AG04450 (cell line): ENCODE results near the gene TMEFF1. TPM values are rescaled to one million over a fixed set of nuclear protein-coding genes. Genes with fewer than 3 reads are reported as not detected.

Experiments
- CTCF ChIA-PET: fragments of 300-600, 350-600 bp; formaldehyde crosslinking; extraction: SDS; loops from one replicate; lab custom pipeline; 2022; ENCODE audit warnings: antibody characterized with exemption, inconsistent platforms; lab: Charles Lee
- POLR2A ChIA-PET: fragments of 350-600 bp; formaldehyde crosslinking; extraction: SDS; loops from one replicate; lab custom pipeline; 2021; ENCODE audit warnings: antibody characterized with exemption, inconsistent platforms; lab: Yijun Ruan, JAX
- DNase-seq: peaks from one replicate; pipeline ENCODE4 v3.0.0-alpha.2; 2011; ENCODE audit warnings: low read depth, low spot score
- H3K27ac ChIP-seq: one replicate; pipeline ENCODE4 v1.5.1; 2012; ENCODE audit warnings: low read depth, low read length, control low read depth
- H3K27me3 ChIP-seq: one replicate; pipeline ENCODE4 v1.6.0; 2012; ENCODE audit warnings: low read length; ENCODE audit not compliant: control insufficient read depth, insufficient read depth
- H3K4me3 ChIP-seq: 2 replicates; pipeline ENCODE4 v1.5.1; 2011; ENCODE audit warnings: mild to moderate bottlenecking, low read depth, low read length, control low read depth
- H3K9me3 ChIP-seq: 2 replicates; pipeline ENCODE4 v1.5.1; 2012; ENCODE audit warnings: low read length; ENCODE audit not compliant: control insufficient read depth, insufficient read depth
- CTCF ChIP-seq: IDR thresholded peaks from 2 replicates; pipeline ENCODE4 v1.5.1; 2011; ENCODE audit warnings: low read depth, low read length, control low read depth, inconsistent platforms
- polyA plus RNA-seq: library from polyadenylated mRNA; depleted of rRNA; stranded (reverse); fragments of >200 nt; gene quantifications from 2 replicates; pipeline ENCODE4 v1.2.3, GENCODE V29; 2011

The TMEFF1 gene
- polyA plus RNA-seq, 1 experiment: 0.45 TPM

- CTCF ChIA-PET: interaction anchor here (2.7 kb wide), 1 partner anchor 117 kb away, joined by 14 read pairs; no protein-coding TSS in a partner anchor
- H3K27ac ChIP-seq: no peak overlapping the region
- TF ChIP-seq CTCF: no peak
- H3K9me3 ChIP-seq: no peaks in the 10 kb centered on the region
- no peak overlapping the region for H3K4me3 ChIP-seq
- H3K27me3 ChIP-seq: no peaks in the 10 kb centered on the region
- DNase-seq: no peak
- POLR2A ChIA-PET: no interaction called here
Measured at GRCh38 chr9:100441911-100442361, 31.0 kb upstream of the TMEFF1 start.

DNA sequence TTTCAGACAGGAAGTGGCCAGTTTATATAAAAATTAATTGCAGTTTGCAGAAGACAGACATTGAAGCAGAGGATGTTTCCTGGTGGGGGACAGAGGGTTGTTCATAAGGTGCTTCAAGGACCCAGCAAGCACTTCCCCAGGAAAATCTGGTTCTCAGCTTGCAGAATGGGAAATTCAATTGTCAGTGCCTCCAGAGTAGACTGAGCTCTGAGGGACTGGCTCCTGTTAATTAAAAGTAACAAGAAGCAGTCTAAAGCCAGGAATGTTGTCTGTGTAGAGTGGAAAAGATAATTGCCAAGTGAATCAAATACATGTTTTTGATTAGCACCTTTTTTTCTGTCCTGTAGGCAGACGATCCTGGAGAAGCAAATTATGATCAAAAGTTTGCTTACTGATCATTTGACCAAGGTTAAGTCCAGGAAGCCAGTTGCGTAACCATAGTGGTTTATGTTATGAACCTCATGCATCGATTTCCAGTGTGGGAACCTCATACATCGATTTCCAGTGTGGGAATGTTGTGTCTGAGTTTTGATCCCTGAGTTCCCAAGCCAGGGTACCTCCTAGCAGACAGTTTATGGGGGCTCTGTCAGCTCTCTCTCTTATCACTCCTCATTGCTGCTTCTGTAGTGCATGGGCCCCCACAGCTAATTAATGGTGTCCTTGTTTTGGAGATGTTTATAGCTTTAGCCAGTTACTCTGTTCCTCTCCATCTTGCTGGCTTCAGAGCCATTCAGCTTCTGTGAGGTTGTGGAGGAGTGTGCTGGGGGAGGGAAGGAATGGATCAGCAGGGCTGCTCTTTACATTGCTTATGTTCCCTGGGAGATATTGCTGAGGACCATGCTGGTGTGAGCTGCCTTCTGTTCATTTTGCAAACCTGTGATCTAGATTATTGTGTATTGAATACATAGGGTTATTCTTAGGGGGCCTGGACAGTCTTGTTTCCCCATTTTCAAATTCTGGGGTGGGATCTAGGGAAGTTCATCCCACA is 28.9 kb upstream of the TMEFF1 start:
- no peak for DNase-seq
- ChIA-PET CTCF (interaction anchor here (0.6 to 2.7 kb wide), 4 partner anchors 10 to 119 kb away, joined by 3 to 14 read pairs (median 4); partner anchors contain the start of gene TMEFF1), POLR2A (interaction anchor here (0.7 kb wide), 1 partner anchor 23 kb away, joined by 4 read pairs; no protein-coding TSS in a partner anchor)
- Histone ChIP-seq H3K27ac (no peak overlapping the region), H3K27me3 (no peaks in the 10 kb centered on the region), H3K4me3 (no peak overlapping the region), H3K9me3 (no peaks in the 10 kb centered on the region)
- no peak for TF ChIP-seq CTCF

- CTCF ChIA-PET: interaction anchor here (0.8 to 2.9 kb wide), 4 partner anchors 8 to 157 kb away, joined by 4 to 26 read pairs (median 5); partner anchors contain the start of gene TMEFF1
- no peak overlapping the region for H3K4me3 ChIP-seq
- POLR2A ChIA-PET: no interaction called here
- no peak overlapping the region for H3K27ac ChIP-seq
- no peaks in the 10 kb centered on the region for H3K27me3 ChIP-seq
- TF ChIP-seq CTCF: no peak
- no peak for DNase-seq
- H3K9me3 ChIP-seq: no peaks in the 10 kb centered on the region
Measured at GRCh38 chr9:100445161-100445902, 27.6 kb upstream of the TMEFF1 start.

DNA sequence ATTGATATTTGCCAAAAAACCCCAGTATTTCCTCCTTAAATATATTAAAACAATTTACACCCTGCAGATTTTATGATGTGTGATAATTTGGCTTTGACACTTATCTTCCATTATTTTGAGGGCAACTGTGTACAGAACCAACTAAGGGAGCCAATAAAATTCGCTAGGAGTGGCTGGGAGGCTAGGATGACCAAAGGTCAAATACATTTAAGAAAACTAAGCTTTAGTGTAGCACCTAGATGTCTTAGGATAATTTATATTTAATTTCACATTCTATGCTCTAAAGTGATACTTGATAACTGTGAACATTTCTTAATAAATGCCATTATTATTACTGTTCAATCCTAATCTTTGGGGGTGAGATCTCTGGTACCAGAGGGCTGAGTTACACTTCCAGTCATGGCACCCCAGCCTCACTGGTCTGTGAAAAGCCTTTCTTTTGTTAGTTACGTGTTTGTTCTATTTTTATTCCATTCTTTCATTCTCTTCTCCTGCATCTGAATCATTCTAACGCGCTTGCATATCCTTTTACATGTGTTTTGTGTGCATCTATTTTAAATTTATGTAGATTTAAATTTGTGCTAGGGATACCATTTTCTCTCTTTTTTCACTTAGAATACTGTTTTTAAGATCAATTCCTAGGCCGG is 26.9 kb upstream of the TMEFF1 start:
- ChIA-PET CTCF (interaction anchor here (0.8 to 2.9 kb wide), 3 partner anchors 9 to 156 kb away, joined by 4 to 26 read pairs (median 6); no protein-coding TSS in a partner anchor), POLR2A (no interaction called here)
- no peak for DNase-seq
- H3K4me3 ChIP-seq: no peak overlapping the region
- no peak overlapping the region for H3K27ac ChIP-seq
- no peak for TF ChIP-seq CTCF
- H3K9me3 ChIP-seq: no peaks in the 10 kb centered on the region
- no peaks in the 10 kb centered on the region for H3K27me3 ChIP-seq
